MM.1S (cell line): ENCODE results near the gene TAC3.

Experiments
- DNase-seq: peaks from one replicate; pipeline ENCODE4 v3.0.0-alpha.2; 2015
- H2AFZ ChIP-seq: fragments of 300-600 bp; sonication (generic); 2 replicates; pipeline ENCODE4 v1.6.0; 2016; ENCODE audit warnings: antibody characterized with exemption, low read length
- H3F3A ChIP-seq: fragments of 300-600 bp; sonication (generic); 2 replicates; pipeline ENCODE4 v1.6.1; 2016; ENCODE audit warnings: mild to moderate bottlenecking, antibody characterized with exemption, low read length, moderate library complexity, mixed read lengths; ENCODE audit not compliant: insufficient read depth
- H3K27ac ChIP-seq: fragments of 300-600 bp; sonication (generic); 2 replicates; pipeline ENCODE4 v1.5.1; 2016; ENCODE audit warnings: mild to moderate bottlenecking, low read length
- H3K27me3 ChIP-seq: fragments of 300-600 bp; sonication (generic); replicated peaks from 2 replicates; pipeline ENCODE4 v1.6.0; 2016; ENCODE audit warnings: low read length; ENCODE audit not compliant: insufficient read depth
- H3K36me3 ChIP-seq: fragments of 300-600 bp; sonication (generic); replicated peaks from 2 replicates; pipeline ENCODE4 v1.6.1; 2016; ENCODE audit warnings: mild to moderate bottlenecking, low read length, mixed read lengths; ENCODE audit not compliant: insufficient read depth
- H3K4me1 ChIP-seq: fragments of 300-600 bp; sonication (generic); 2 replicates; pipeline ENCODE4 v1.6.1; 2016; ENCODE audit warnings: low read length, mixed read lengths
- H3K4me2 ChIP-seq: fragments of 300-600 bp; sonication (generic); 2 replicates; pipeline ENCODE4 v1.6.0; 2016; ENCODE audit warnings: low read depth, low read length
- H3K4me3 ChIP-seq: fragments of 300-600 bp; sonication (generic); 2 replicates; pipeline ENCODE4 v1.5.1; 2016; ENCODE audit warnings: low read length, mixed read lengths
- H3K79me2 ChIP-seq: fragments of 300-600 bp; sonication (generic); 2 replicates; pipeline ENCODE4 v1.6.1; 2016; ENCODE audit warnings: mixed run types, low read length, mixed read lengths
- H3K9ac ChIP-seq: fragments of 300-600 bp; sonication (generic); 2 replicates; pipeline ENCODE4 v1.6.1; 2016; ENCODE audit warnings: low read length, mixed read lengths
- H3K9me2 ChIP-seq: fragments of 300-600 bp; sonication (generic); replicated peaks from 2 replicates; pipeline ENCODE4 v1.6.1; 2016; ENCODE audit warnings: mild to moderate bottlenecking, low read length, mixed read lengths; ENCODE audit not compliant: insufficient read depth
- H3K9me3 ChIP-seq: fragments of 300-600 bp; sonication (generic); replicated peaks from 2 replicates; pipeline ENCODE4 v1.6.1; 2016; ENCODE audit warnings: mild to moderate bottlenecking, low read length, mixed read lengths; ENCODE audit not compliant: insufficient read depth
- H4K20me1 ChIP-seq: fragments of 300-600 bp; sonication (generic); 2 replicates; pipeline ENCODE4 v1.6.1; 2016; ENCODE audit warnings: mild to moderate bottlenecking, low read length, moderate library complexity, mixed read lengths; ENCODE audit not compliant: insufficient read depth
- CTCF ChIP-seq: fragments of 300-600 bp; sonication (generic); IDR thresholded peaks from 2 replicates; pipeline ENCODE4 v1.5.1; 2016; ENCODE audit warnings: antibody characterized with exemption, low read length, mixed read lengths
- EZH2 ChIP-seq: fragments of 300-600 bp; sonication (generic); optimal IDR thresholded peaks from 2 replicates; pipeline ENCODE3; 2017; ENCODE audit warnings: low read depth, mild to moderate bottlenecking, antibody characterized with exemption, low read length, mixed read lengths
- EZH2phosphoT487 ChIP-seq: fragments of 300-600 bp; sonication (generic); IDR thresholded peaks from 2 replicates; pipeline ENCODE4 v1.6.1; 2018; ENCODE audit warnings: antibody characterized with exemption, low read length

TAC3 gene

GRCh38 chr12:56991319-56992246 is 24.7 kb downstream of the TAC3 start:
- peak overlapping the region; percentile 3; the same call in 1 of the 2 replicates for H3K4me3 ChIP-seq
- H3F3A ChIP-seq: peaks cover 14% of the 10 kb centered on the region
- H3K27ac ChIP-seq: peak overlapping the region; percentile 41; the same call in 1 of the 2 replicates
- H3K9me3 ChIP-seq: no peaks in the 10 kb centered on the region
- H3K4me1 ChIP-seq: peaks cover 24% of the 10 kb centered on the region
- H3K79me2 ChIP-seq: no peaks in the 10 kb centered on the region
- H4K20me1 ChIP-seq: no peaks in the 10 kb centered on the region
- H3K9ac ChIP-seq: peak overlapping the region; percentile 29; the same call in 1 of the 2 replicates
- peak; percentile 27 for DNase-seq
- no peak for TF ChIP-seq EZH2
- no peaks in the 10 kb centered on the region for H3K36me3 ChIP-seq
- no peaks in the 10 kb centered on the region for H3K9me2 ChIP-seq
- H2AFZ ChIP-seq: peak overlapping the region; percentile 52
- no peaks in the 10 kb centered on the region for H3K27me3 ChIP-seq
- H3K4me2 ChIP-seq: peak overlapping the region; percentile 31

- H3K27ac ChIP-seq: peak overlapping the region; percentile 41; the same call in 1 of the 2 replicates
- peaks cover 24% of the 10 kb centered on the region for H3K4me1 ChIP-seq
- no peaks in the 10 kb centered on the region for H3K27me3 ChIP-seq
- H3F3A ChIP-seq: peaks cover 14% of the 10 kb centered on the region
- no peaks in the 10 kb centered on the region for H4K20me1 ChIP-seq
- peak; percentile 11 for DNase-seq
- TF ChIP-seq EZH2phosphoT487: no peak
- no peak for TF ChIP-seq CTCF
- no peak for TF ChIP-seq EZH2
- H3K79me2 ChIP-seq: no peaks in the 10 kb centered on the region
- peak overlapping the region; percentile 31 for H3K4me2 ChIP-seq
- peak overlapping the region; percentile 52 for H2AFZ ChIP-seq
- H3K9me3 ChIP-seq: no peaks in the 10 kb centered on the region
- H3K9ac ChIP-seq: peak overlapping the region; percentile 29; the same call in 1 of the 2 replicates
- no peaks in the 10 kb centered on the region for H3K36me3 ChIP-seq
- H3K9me2 ChIP-seq: no peaks in the 10 kb centered on the region
- peak overlapping the region; percentile 3; the same call in 1 of the 2 replicates for H3K4me3 ChIP-seq
Observed at GRCh38 chr12:56990648-56991318, 25.5 kb downstream of the TAC3 start.

- no peak overlapping the region for H3K27ac ChIP-seq
- H3F3A ChIP-seq: peaks cover 14% of the 10 kb centered on the region
- H2AFZ ChIP-seq: no peak overlapping the region
- no peak for DNase-seq
- H3K9me2 ChIP-seq: no peaks in the 10 kb centered on the region
- H3K4me1 ChIP-seq: peaks cover 24% of the 10 kb centered on the region
- no peak overlapping the region for H3K9ac ChIP-seq
- no peaks in the 10 kb centered on the region for H4K20me1 ChIP-seq
- H3K4me3 ChIP-seq: no peak overlapping the region
- H3K27me3 ChIP-seq: no peaks in the 10 kb centered on the region
- H3K9me3 ChIP-seq: no peaks in the 10 kb centered on the region
- no peaks in the 10 kb centered on the region for H3K79me2 ChIP-seq
- H3K4me2 ChIP-seq: no peak overlapping the region
- no peak for TF ChIP-seq CTCF
- TF ChIP-seq EZH2phosphoT487: no peak
- no peak for TF ChIP-seq EZH2
- H3K36me3 ChIP-seq: no peaks in the 10 kb centered on the region
Observed at GRCh38 chr12:56989861-56990610, 26.3 kb downstream of the TAC3 start.
